HFFc6 (cell line): ENCODE data around the gene AVL9. TPM values are rescaled to one million over a fixed set of nuclear protein-coding genes. Genes with fewer than 3 reads are reported as not detected.
"Not testable (repeated sequence)": the region's sequence is repeated elsewhere in the genome, so short reads cannot be mapped to it uniquely, and the experiment has no call there.

Experiments used
- DNase-seq: peaks from one replicate; pipeline ENCODE4 v3.0.0-alpha.2; 2018
- H3K27ac Mint-ChIP-seq: 2 replicates; pipeline ENCODE4 v1.8.0; 2020; ENCODE audit warnings: mild to moderate bottlenecking, mixed read lengths
- H3K27me3 Mint-ChIP-seq: 2 replicates; pipeline ENCODE4 v1.8.0; 2021; ENCODE audit warnings: mild to moderate bottlenecking, moderate library complexity, mixed read lengths; ENCODE audit not compliant: insufficient read depth
- H3K36me3 Mint-ChIP-seq: 2 replicates; pipeline ENCODE4 v1.8.0; 2021; ENCODE audit warnings: low read depth, mixed read lengths
- H3K4me1 Mint-ChIP-seq: 2 replicates; pipeline ENCODE4 v1.8.0; 2020; ENCODE audit warnings: low read depth, mixed read lengths
- H3K4me3 Mint-ChIP-seq: 2 replicates; pipeline ENCODE4 v1.8.0; 2020; ENCODE audit warnings: mild to moderate bottlenecking, moderate library complexity, mixed read lengths
- H3K9me3 Mint-ChIP-seq: 2 replicates; pipeline ENCODE4 v1.8.0; 2020; ENCODE audit warnings: mild to moderate bottlenecking, mixed read lengths
- CTCF ChIP-seq: fragments of 200-600 bp; sonication (generic); IDR thresholded peaks from 2 replicates; pipeline ENCODE4 v1.5.0; 2021; ENCODE audit warnings: antibody characterized with exemption, mild to moderate bottlenecking
- total RNA-seq, 6 experiments: library from RNA; stranded (reverse); fragmentation: NEBNext Ultra II Directional; extraction: Animal tissue kit (Norgen Biotek cat#: 25700); gene quantifications; 2 replicates in 1 of 6; 3 replicates in 5 of 6; pipeline ENCODE4 v1.2.3, GENCODE V29; 2021

The AVL9 gene
- total RNA-seq, 6 experiments from 2014 or later, result 31.4 to 37.3 (median 34.1) TPM

GRCh38 chr7:32616625-32617024, 121.3 kb downstream of the AVL9 start:
- peak; percentile 92 for DNase-seq
- H3K9me3 Mint-ChIP-seq, result no peaks in the 10 kb centered on the region
- no peak for TF ChIP-seq CTCF
- no peaks in the 10 kb centered on the region; the same call in 1 of the 2 replicates for H3K36me3 Mint-ChIP-seq
- H3K27ac Mint-ChIP-seq, result peak overlapping the region; percentile 82
- H3K27me3 Mint-ChIP-seq, result no peaks in the 10 kb centered on the region
- H3K4me3 Mint-ChIP-seq, result peak overlapping the region; percentile 11; the same call in 1 of the 2 replicates
- peaks cover 37% of the 10 kb centered on the region for H3K4me1 Mint-ChIP-seq

- H3K4me3 Mint-ChIP-seq, result no peak overlapping the region
- H3K27me3 Mint-ChIP-seq, result no peaks in the 10 kb centered on the region
- H3K4me1 Mint-ChIP-seq, result peaks cover 36% of the 10 kb centered on the region
- no peak for DNase-seq
- H3K36me3 Mint-ChIP-seq, result no peaks in the 10 kb centered on the region; the same call in 1 of the 2 replicates
- TF ChIP-seq CTCF, result no peak
- 0 out of 2 replicates have a peak overlapping the region, but pooled peaks have one; percentile 16 for H3K27ac Mint-ChIP-seq
- no peaks in the 10 kb centered on the region for H3K9me3 Mint-ChIP-seq
Measured at GRCh38 chr7:32618470-32618869, 123.2 kb downstream of the AVL9 start.

- peak; percentile 9 for DNase-seq
- Mint-ChIP-seq H3K4me3 (no peak overlapping the region), H3K36me3 (no peaks in the 10 kb centered on the region; the same call in 1 of the 2 replicates), H3K27me3 (no peaks in the 10 kb centered on the region), H3K27ac (0 out of 2 replicates have a peak overlapping the region, but pooled peaks have one; percentile 0), H3K4me1 (peaks cover 36% of the 10 kb centered on the region), H3K9me3 (no peaks in the 10 kb centered on the region)
- TF ChIP-seq CTCF, result no peak
Measured at GRCh38 chr7:32618987-32619386, 123.7 kb downstream of the AVL9 start.

- DNase-seq, H3K4me3 Mint-ChIP-seq, H3K27ac Mint-ChIP-seq, H3K9me3 Mint-ChIP-seq, H3K36me3 Mint-ChIP-seq, H3K27me3 Mint-ChIP-seq: not testable (repeated sequence)
- H3K4me1 Mint-ChIP-seq, result peaks cover 36% of the 10 kb centered on the region
Measured at GRCh38 chr7:32619416-32619815, 124.1 kb downstream of the AVL9 start.

- no peaks in the 10 kb centered on the region for H3K4me1 Mint-ChIP-seq
- no peaks in the 10 kb centered on the region for H3K27me3 Mint-ChIP-seq
- DNase-seq, result no peak
- no peaks in the 10 kb centered on the region for H3K9me3 Mint-ChIP-seq
- H3K36me3 Mint-ChIP-seq, result no peaks in the 10 kb centered on the region
- TF ChIP-seq CTCF, result no peak
- H3K4me3 Mint-ChIP-seq, result no peak overlapping the region
- H3K27ac Mint-ChIP-seq, result no peak overlapping the region
Measured at GRCh38 chr7:32631021-32631420, 135.7 kb downstream of the AVL9 start.

GRCh38 chr7:32631590-32632497, 136.6 kb downstream of the AVL9 start:
- not testable (repeated sequence) for H3K27me3 Mint-ChIP-seq, H3K27ac Mint-ChIP-seq, H3K9me3 Mint-ChIP-seq, H3K4me3 Mint-ChIP-seq, H3K4me1 Mint-ChIP-seq, H3K36me3 Mint-ChIP-seq, DNase-seq

GRCh38 chr7:32633446-32633845, 138.2 kb downstream of the AVL9 start:
- not testable (repeated sequence) for H3K4me3 Mint-ChIP-seq, H3K4me1 Mint-ChIP-seq, H3K27ac Mint-ChIP-seq, DNase-seq, H3K27me3 Mint-ChIP-seq
- peaks cover 12% of the 10 kb centered on the region for H3K36me3 Mint-ChIP-seq
- H3K9me3 Mint-ChIP-seq, result peaks cover 12% of the 10 kb centered on the region

GRCh38 chr7:32634798-32635393, 139.6 kb downstream of the AVL9 start:
- not testable (repeated sequence) for H3K27me3 Mint-ChIP-seq, H3K27ac Mint-ChIP-seq, H3K4me1 Mint-ChIP-seq, H3K4me3 Mint-ChIP-seq, DNase-seq
- Mint-ChIP-seq H3K9me3 (peaks cover 12% of the 10 kb centered on the region), H3K36me3 (peaks cover 12% of the 10 kb centered on the region)

- Mint-ChIP-seq H3K9me3 (peaks cover 12% of the 10 kb centered on the region), H3K36me3 (peaks cover 12% of the 10 kb centered on the region)
- H3K27ac Mint-ChIP-seq, H3K4me1 Mint-ChIP-seq, DNase-seq, H3K4me3 Mint-ChIP-seq, H3K27me3 Mint-ChIP-seq: not testable (repeated sequence)
Measured at GRCh38 chr7:32636725-32637462, 141.6 kb downstream of the AVL9 start.
